Stomach (tissue), 4 donors: ENCODE data around the gene IQSEC3.
"Not testable (repeated sequence)": the region's sequence is repeated elsewhere in the genome, so short reads cannot be mapped to it uniquely, and the experiment has no call there.

Source experiments
- CTCF ChIP-seq, 7 experiments: fragments of 450-650 bp in 4 of 7; fragments of 200-600 bp in 3 of 7; sonication (generic) in 3 of 7; IDR thresholded peaks; one replicate each; pipeline ENCODE4 v1.5.1; 2016 to 2019; ENCODE audit warnings: antibody characterized with exemption in 7 of 7, control low read depth in 2 of 7, mild to moderate bottlenecking in 1 of 7
- EP300 ChIP-seq: sonication (generic); formaldehyde crosslinking; IDR thresholded peaks from one replicate; pipeline ENCODE4 v1.6.1; 2017; ENCODE audit warnings: antibody characterized with exemption
- POLR2A ChIP-seq, 4 donors: fragments of 450-650 bp; IDR thresholded peaks; one replicate each; pipeline ENCODE4 v1.6.1; 2016; ENCODE audit warnings: antibody characterized with exemption in 4 of 4, control low read depth in 2 of 4, mild to moderate bottlenecking in 1 of 4, moderate library complexity in 1 of 4
- POLR2AphosphoS5 ChIP-seq, 3 donors: sonication (generic); formaldehyde crosslinking; IDR thresholded peaks; one replicate each; pipeline ENCODE4 v1.6.1; 2016; ENCODE audit warnings: antibody characterized with exemption in 3 of 3

- TF ChIP-seq EP300; CTCF (IDR thresholded peaks at IDR 0.05); POLR2A (IDR thresholded peaks at IDR 0.05); POLR2AphosphoS5 (IDR thresholded peaks at IDR 0.05): not testable (repeated sequence)
Measured at GRCh38 chr12:38775-39174, 27.8 kb upstream of the IQSEC3 start.
